GM15510 (cell line): ENCODE results near the gene DAZ3.
"Not testable (repeated sequence)": the region's sequence is repeated elsewhere in the genome, so short reads cannot be mapped to it uniquely, and the experiment has no call there.

Source experiments
- POLR2A ChIP-seq: IDR thresholded peaks from 3 replicates; pipeline ENCODE4 v1.6.1; 2011; ENCODE audit warnings: borderline replicate concordance; ENCODE audit not compliant: insufficient read length; ENCODE audit errors: extremely low read depth

Gene DAZ3

GRCh38 chrY:24813293-24813692 is at the start of gene DAZ3:
Gene DAZ3 (minus strand): TSS chrY:24813393. CDS start chrY:24813185, 208 bp downstream.
- not testable (repeated sequence) for TF ChIP-seq POLR2A

- not testable (repeated sequence) for TF ChIP-seq POLR2A
Measured at GRCh38 chrY:24833619-24834018, 20.4 kb upstream of the DAZ3 start, which contains the start of gene DAZ4. Gene DAZ4 (plus strand): TSS chrY:24833919. CDS start chrY:24834127, 208 bp downstream.
